Mucosa of gallbladder (tissue), 1 donor: Measurements from ENCODE around the gene PARP12. TPM values are rescaled to one million over a fixed set of nuclear protein-coding genes. Genes with fewer than 3 reads are reported as not detected.

Experiments
- total RNA-seq: library from RNA; stranded (reverse); gene quantifications from one replicate; pipeline ENCODE4 v1.2.1, GENCODE V29; 2021
- donor health status: DM: no; HTN: no; CAD: no.

Gene PARP12
- total RNA-seq, 1 donor from 2014 or later: 26.7 TPM

Other genes starting within 250 kb of the PARP12 start
- 40.9 TPM for gene TBXAS1, start 233.7 kb downstream of the PARP12 start, total RNA-seq
- gene KDM7A, start 114.0 kb upstream of the PARP12 start, total RNA-seq: 9.7 TPM